Nephron progenitor cell (in vitro differentiated cells): ENCODE results near the gene DEPDC7.

Experiments used
- DNase-seq: peaks from one replicate; pipeline ENCODE4 v3.0.0; 2021
- H3K27ac Mint-ChIP-seq: 2 replicates; pipeline ENCODE4 v1.8.0; 2021; ENCODE audit warnings: mild to moderate bottlenecking, moderate library complexity, mixed read lengths
- H3K27me3 Mint-ChIP-seq: 2 replicates; pipeline ENCODE4 v1.8.0; 2021; ENCODE audit warnings: mild to moderate bottlenecking, low read depth, mixed read lengths; ENCODE audit not compliant: poor library complexity
- H3K36me3 Mint-ChIP-seq: 2 replicates; pipeline ENCODE4 v1.8.0; 2021; ENCODE audit warnings: low read depth, mixed read lengths
- H3K4me1 Mint-ChIP-seq: 2 replicates; pipeline ENCODE4 v1.8.0; 2021; ENCODE audit warnings: mixed read lengths
- H3K4me3 Mint-ChIP-seq: 2 replicates; pipeline ENCODE4 v1.8.0; 2021; ENCODE audit warnings: mild to moderate bottlenecking, moderate library complexity, mixed read lengths
- H3K9me3 Mint-ChIP-seq: 2 replicates; pipeline ENCODE4 v1.8.0; 2021; ENCODE audit warnings: mild to moderate bottlenecking, moderate library complexity, mixed read lengths
- TF ChIP-seq, protein P1 (sequence below): fragments of 200-600 bp; sonication (generic); IDR thresholded peaks from 2 replicates; pipeline ENCODE4 v1.5.0; 2021; ENCODE audit warnings: antibody characterized with exemption

The DEPDC7 gene

DNA sequence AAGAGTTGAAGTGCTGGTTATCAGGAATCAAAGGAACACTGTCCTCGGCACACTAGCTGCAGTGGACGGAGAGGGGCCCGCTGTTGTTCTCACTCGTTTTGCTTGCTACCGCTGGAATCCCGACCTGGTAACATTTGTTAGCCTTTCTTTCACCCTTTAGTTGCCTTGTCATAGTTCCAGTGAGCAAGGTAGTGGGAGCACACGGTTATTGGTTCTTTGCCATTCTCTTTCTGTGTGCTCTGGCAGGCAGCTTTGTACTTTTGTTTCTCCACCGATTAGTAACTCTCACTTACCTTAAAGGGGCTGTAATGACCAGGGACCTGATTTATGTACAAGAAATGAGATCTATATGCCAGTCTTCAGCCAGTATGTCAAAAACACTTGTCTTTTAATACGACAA is 1.8 kb downstream of the DEPDC7 start:
- TF ChIP-seq, protein P1, sequence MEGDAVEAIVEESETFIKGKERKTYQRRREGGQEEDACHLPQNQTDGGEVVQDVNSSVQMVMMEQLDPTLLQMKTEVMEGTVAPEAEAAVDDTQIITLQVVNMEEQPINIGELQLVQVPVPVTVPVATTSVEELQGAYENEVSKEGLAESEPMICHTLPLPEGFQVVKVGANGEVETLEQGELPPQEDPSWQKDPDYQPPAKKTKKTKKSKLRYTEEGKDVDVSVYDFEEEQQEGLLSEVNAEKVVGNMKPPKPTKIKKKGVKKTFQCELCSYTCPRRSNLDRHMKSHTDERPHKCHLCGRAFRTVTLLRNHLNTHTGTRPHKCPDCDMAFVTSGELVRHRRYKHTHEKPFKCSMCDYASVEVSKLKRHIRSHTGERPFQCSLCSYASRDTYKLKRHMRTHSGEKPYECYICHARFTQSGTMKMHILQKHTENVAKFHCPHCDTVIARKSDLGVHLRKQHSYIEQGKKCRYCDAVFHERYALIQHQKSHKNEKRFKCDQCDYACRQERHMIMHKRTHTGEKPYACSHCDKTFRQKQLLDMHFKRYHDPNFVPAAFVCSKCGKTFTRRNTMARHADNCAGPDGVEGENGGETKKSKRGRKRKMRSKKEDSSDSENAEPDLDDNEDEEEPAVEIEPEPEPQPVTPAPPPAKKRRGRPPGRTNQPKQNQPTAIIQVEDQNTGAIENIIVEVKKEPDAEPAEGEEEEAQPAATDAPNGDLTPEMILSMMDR = no peak
- H3K4me3 Mint-ChIP-seq = peak overlapping the region; percentile 87

DNA sequence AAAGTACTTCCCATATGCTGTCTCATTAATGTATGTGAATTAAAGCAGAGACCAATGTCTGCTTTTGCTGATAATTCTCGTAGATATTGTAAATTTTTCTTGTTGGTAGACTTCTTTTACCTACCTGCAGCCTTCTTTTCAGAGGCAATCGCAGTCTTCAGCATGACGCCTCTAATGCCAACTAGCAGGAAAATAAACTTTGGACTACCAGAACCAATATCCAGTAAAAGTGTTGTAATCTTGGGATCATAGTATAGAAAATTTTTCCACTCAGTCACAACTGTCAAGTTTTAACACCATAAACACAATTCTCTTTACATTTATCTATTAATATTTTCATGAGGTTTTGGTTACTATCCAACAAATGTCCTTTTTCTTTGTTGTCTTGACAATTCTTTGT is 2.3 kb downstream of the DEPDC7 start:
- Mint-ChIP-seq H3K9me3 (peaks cover 6% of the 10 kb centered on the region), H3K4me3 (peak overlapping the region; percentile 87), H3K4me1 (peaks cover 27% of the 10 kb centered on the region), H3K27ac (no peak overlapping the region), H3K27me3 (peaks cover 15% of the 10 kb centered on the region), H3K36me3 (no peaks in the 10 kb centered on the region)
- no peak for DNase-seq
- TF ChIP-seq, protein P1 = no peak

More for the DNA sequence above, 1.8 kb downstream of the DEPDC7 start:
- H3K4me1 Mint-ChIP-seq = peaks cover 27% of the 10 kb centered on the region
- DNase-seq = no peak
- peaks cover 6% of the 10 kb centered on the region for H3K9me3 Mint-ChIP-seq
- no peak overlapping the region for H3K27ac Mint-ChIP-seq
- no peaks in the 10 kb centered on the region for H3K36me3 Mint-ChIP-seq
- peaks cover 15% of the 10 kb centered on the region for H3K27me3 Mint-ChIP-seq

DNA sequence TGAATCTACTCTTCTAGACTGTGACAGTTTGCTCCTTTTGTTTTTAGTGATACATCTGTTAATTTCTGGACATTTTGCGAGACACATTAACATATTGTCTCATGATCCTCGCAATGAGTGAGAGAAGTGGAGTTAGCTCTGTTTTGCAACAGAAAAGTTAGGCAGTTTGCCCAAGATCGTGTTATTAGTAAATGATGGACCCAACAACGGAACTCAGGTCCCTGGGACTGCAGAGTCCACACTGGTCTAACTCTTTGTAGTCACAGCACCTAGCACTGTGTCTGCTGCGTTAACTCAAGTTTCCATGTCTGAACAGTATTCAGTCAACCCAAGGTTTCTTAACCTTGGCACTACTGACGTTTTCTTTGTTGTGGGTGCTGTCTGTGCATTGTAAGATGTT is 3.2 kb downstream of the DEPDC7 start:
- no peak overlapping the region for H3K4me3 Mint-ChIP-seq
- peaks cover 27% of the 10 kb centered on the region for H3K4me1 Mint-ChIP-seq
- TF ChIP-seq, protein P1 = no peak
- no peak for DNase-seq
- H3K27ac Mint-ChIP-seq = no peak overlapping the region
- no peaks in the 10 kb centered on the region for H3K36me3 Mint-ChIP-seq
- peaks cover 12% of the 10 kb centered on the region for H3K27me3 Mint-ChIP-seq
- peaks cover 6% of the 10 kb centered on the region for H3K9me3 Mint-ChIP-seq

DNA sequence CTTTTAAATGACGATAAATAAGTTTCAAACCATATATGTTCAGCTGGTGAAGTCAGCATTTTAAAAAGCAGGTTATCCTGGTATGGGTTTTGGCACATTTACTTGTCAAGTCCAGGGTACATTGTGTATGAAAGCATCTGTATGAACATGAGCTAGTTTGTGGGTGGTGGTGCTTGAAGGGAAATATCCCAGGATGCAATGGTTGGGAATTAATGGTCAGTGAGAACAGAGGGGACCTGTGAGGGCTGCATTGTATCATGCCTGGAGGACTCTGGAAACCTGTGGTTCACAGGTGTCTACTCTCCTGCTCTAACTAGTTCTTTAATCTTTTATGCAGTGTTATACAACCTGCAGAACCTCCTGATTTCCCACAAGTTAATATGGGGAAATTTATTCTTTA is 5.8 kb downstream of the DEPDC7 start:
- no peak overlapping the region for H3K4me3 Mint-ChIP-seq
- no peaks in the 10 kb centered on the region for H3K9me3 Mint-ChIP-seq
- H3K4me1 Mint-ChIP-seq = peaks cover 30% of the 10 kb centered on the region
- TF ChIP-seq, protein P1 = no peak
- no peak for DNase-seq
- peaks cover 8% of the 10 kb centered on the region for H3K27me3 Mint-ChIP-seq
- H3K36me3 Mint-ChIP-seq = no peaks in the 10 kb centered on the region
- H3K27ac Mint-ChIP-seq = no peak overlapping the region

DNA sequence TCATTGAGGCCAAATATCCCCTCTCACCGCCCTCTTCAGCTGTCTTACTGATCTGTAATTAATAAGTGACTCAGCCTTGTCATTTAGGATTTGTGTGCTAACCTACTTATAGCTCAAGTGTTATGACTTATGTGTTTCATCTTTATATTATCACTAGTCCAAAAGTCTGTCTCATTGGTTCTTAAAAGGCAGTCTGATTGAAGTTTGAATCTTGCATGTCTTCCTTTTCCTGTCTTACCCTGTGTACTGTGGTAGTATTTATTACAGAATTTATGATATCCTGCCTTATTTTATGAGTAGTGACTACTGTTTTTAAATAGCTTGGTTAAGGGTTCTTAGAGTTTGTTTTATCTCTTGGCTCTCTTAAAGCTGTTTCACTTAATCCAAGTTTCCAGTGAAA is 6.3 kb downstream of the DEPDC7 start:
- Mint-ChIP-seq H3K36me3 (no peaks in the 10 kb centered on the region), H3K27ac (no peak overlapping the region), H3K9me3 (no peaks in the 10 kb centered on the region), H3K4me1 (peaks cover 25% of the 10 kb centered on the region), H3K27me3 (peaks cover 5% of the 10 kb centered on the region), H3K4me3 (no peak overlapping the region)
- no peak for DNase-seq
- TF ChIP-seq, protein P1 = no peak

DNA sequence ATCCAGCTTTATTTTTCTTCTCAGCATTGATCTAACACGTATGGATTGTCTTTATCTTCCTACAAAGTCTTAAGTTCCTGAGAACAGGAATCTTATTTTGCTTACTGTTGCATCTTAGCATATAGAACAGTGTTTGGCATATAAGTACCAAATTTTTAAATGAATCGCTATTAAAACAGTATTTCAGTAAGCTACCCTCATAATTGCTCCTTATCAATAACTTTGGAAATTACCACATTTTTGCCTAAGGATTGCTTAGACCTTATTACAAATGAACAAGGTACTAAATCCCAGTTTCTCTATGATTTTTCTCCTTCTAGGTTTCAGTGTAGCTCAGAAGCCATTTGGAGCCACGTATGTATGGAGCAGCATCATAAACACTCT is 9.7 kb downstream of the DEPDC7 start:
- H3K9me3 Mint-ChIP-seq = no peaks in the 10 kb centered on the region
- DNase-seq = no peak
- no peak overlapping the region for H3K4me3 Mint-ChIP-seq
- peaks cover 4% of the 10 kb centered on the region for H3K36me3 Mint-ChIP-seq
- TF ChIP-seq, protein P1 = no peak
- no peak overlapping the region for H3K27ac Mint-ChIP-seq
- H3K4me1 Mint-ChIP-seq = peaks cover 6% of the 10 kb centered on the region
- peaks cover 3% of the 10 kb centered on the region for H3K27me3 Mint-ChIP-seq
